Effector memory CD8-positive, alpha-beta T cell (primary cell): ENCODE results near the gene HDAC7.

Experiments used
- ATAC-seq: fragments of 150-1000 bp; cut with Tn5 transposase; replicated peaks from 2 replicates; pipeline ENCODE4 v1.10.0; 2021; ENCODE audit warnings: mild to moderate bottlenecking, moderate library complexity
- DNase-seq, 3 experiments: peaks; one replicate each; pipeline ENCODE4 v3.0.0; 2021
- H3K27ac Mint-ChIP-seq, 2 donors: one replicate each; pipeline ENCODE4 v1.8.0; 2022; ENCODE audit warnings: mild to moderate bottlenecking in 2 of 2, mixed read lengths in 2 of 2, moderate library complexity in 2 of 2
- H3K27me3 Mint-ChIP-seq, 2 donors: one replicate each; pipeline ENCODE4 v1.8.0; 2022; ENCODE audit warnings: mixed read lengths in 2 of 2
- H3K36me3 Mint-ChIP-seq: one replicate; pipeline ENCODE4 v1.8.0; 2022; ENCODE audit warnings: mild to moderate bottlenecking, moderate library complexity, mixed read lengths; ENCODE audit not compliant: insufficient read depth
- H3K4me1 Mint-ChIP-seq, 2 donors: one replicate each; pipeline ENCODE4 v1.8.0; 2022; ENCODE audit warnings: low read depth in 2 of 2, mixed read lengths in 2 of 2
- H3K4me3 Mint-ChIP-seq, 2 donors: one replicate each; pipeline ENCODE4 v1.8.0; 2022; ENCODE audit warnings: mild to moderate bottlenecking in 2 of 2, mixed read lengths in 2 of 2, moderate library complexity in 2 of 2
- H3K9me3 Mint-ChIP-seq, 2 donors: one replicate each; pipeline ENCODE4 v1.8.0; 2022; ENCODE audit warnings: mixed read lengths in 2 of 2

Gene HDAC7

GRCh38 chr12:47737936-47738594, 81.6 kb downstream of the HDAC7 start:
- H3K9me3 Mint-ChIP-seq, result no peaks in the 10 kb centered on the region
- ATAC-seq (no peak), DNase-seq (no peak)
- H3K4me1 Mint-ChIP-seq, result peaks cover 26 to 35% of the 10 kb centered on the region in 2 donors
- H3K27ac Mint-ChIP-seq, result no peak overlapping the region
- H3K27me3 Mint-ChIP-seq, result peaks cover under 1 to 8% of the 10 kb centered on the region in 2 donors
- H3K36me3 Mint-ChIP-seq, result peaks cover 3% of the 10 kb centered on the region
- H3K4me3 Mint-ChIP-seq, result no peak overlapping the region

- Mint-ChIP-seq H3K27ac (no peak overlapping the region), H3K4me3 (no peak overlapping the region), H3K9me3 (no peaks in the 10 kb centered on the region), H3K36me3 (peaks cover 3% of the 10 kb centered on the region), H3K4me1 (peaks cover 23 to 31% of the 10 kb centered on the region in 2 donors), H3K27me3 (peaks cover 0 to 7% of the 10 kb centered on the region in 2 donors)
- no peak for ATAC-seq
- DNase-seq, result no peak
These were observed 82.6 kb downstream of the HDAC7 start for GRCh38 chr12:47736877-47737676.

GRCh38 chr12:47736216-47736615, 83.5 kb downstream of the HDAC7 start:
- Mint-ChIP-seq H3K4me1 (peaks cover 18 to 27% of the 10 kb centered on the region in 2 donors), H3K27ac (no peak overlapping the region), H3K27me3 (peaks cover 0 to 7% of the 10 kb centered on the region in 2 donors), H3K4me3 (no peak overlapping the region), H3K36me3 (peaks cover 3% of the 10 kb centered on the region), H3K9me3 (no peaks in the 10 kb centered on the region)
- DNase-seq (no peak), ATAC-seq (no peak)

- DNase-seq (no peak), ATAC-seq (no peak)
- Mint-ChIP-seq H3K36me3 (peaks cover 3% of the 10 kb centered on the region), H3K27me3 (peaks cover 0 to 7% of the 10 kb centered on the region in 2 donors), H3K4me3 (no peak overlapping the region), H3K27ac (no peak overlapping the region), H3K4me1 (peaks cover 13 to 22% of the 10 kb centered on the region in 2 donors), H3K9me3 (no peaks in the 10 kb centered on the region)
These were observed 84.1 kb downstream of the HDAC7 start for GRCh38 chr12:47735649-47736048.

GRCh38 chr12:47734725-47735480, 84.8 kb downstream of the HDAC7 start:
- no peak for ATAC-seq
- Mint-ChIP-seq H3K36me3 (no peaks in the 10 kb centered on the region), H3K27me3 (peaks cover 0 to 7% of the 10 kb centered on the region in 2 donors), H3K4me3 (no peak overlapping the region), H3K9me3 (no peaks in the 10 kb centered on the region), H3K4me1 (peaks cover 6 to 15% of the 10 kb centered on the region in 2 donors), H3K27ac (no peak overlapping the region)
- DNase-seq, result no peak

- H3K4me3 Mint-ChIP-seq, result no peak overlapping the region
- DNase-seq (no peak), ATAC-seq (no peak)
- H3K4me1 Mint-ChIP-seq, result peaks cover 2 to 9% of the 10 kb centered on the region in 2 donors
- H3K36me3 Mint-ChIP-seq, result no peaks in the 10 kb centered on the region
- H3K27me3 Mint-ChIP-seq, result peaks cover 0 to 7% of the 10 kb centered on the region in 2 donors
- H3K9me3 Mint-ChIP-seq, result no peaks in the 10 kb centered on the region
- no peak overlapping the region for H3K27ac Mint-ChIP-seq
These were observed 86.6 kb downstream of the HDAC7 start for GRCh38 chr12:47733142-47733541.
